Stimulated activated CD8-positive, alpha-beta memory T cell treated with anti-CD3 and anti-CD28 coated beads, Interleukin-2, amount 100 ng/mL, for 1 hour (primary cell): Measurements from ENCODE around the gene FCGR3A.
"Not testable (repeated sequence)": the region's sequence is repeated elsewhere in the genome, so short reads cannot be mapped to it uniquely, and the experiment has no call there.

Source experiments
- DNase-seq, 2 donors: peaks; one replicate each; pipeline ENCODE4 v3.0.0-alpha.2; 2020; ENCODE audit warnings: low read depth in 2 of 2

Gene FCGR3A

GRCh38 chr1:161530671-161531641, 18.7 kb downstream of the FCGR3A start:
- peak; percentile 82 to 88 for DNase-seq

GRCh38 chr1:161530158-161530557, 19.5 kb downstream of the FCGR3A start:
- peak; percentile 39 to 49 for DNase-seq

- not testable (repeated sequence) for DNase-seq
Observed at GRCh38 chr1:161529463-161530104, 20.0 kb downstream of the FCGR3A start.

GRCh38 chr1:161528550-161528949, 21.1 kb downstream of the FCGR3A start:
- not testable (repeated sequence) for DNase-seq

GRCh38 chr1:161525918-161526317, 23.7 kb downstream of the FCGR3A start:
- not testable (repeated sequence) for DNase-seq

GRCh38 chr1:161525321-161525720, 24.3 kb downstream of the FCGR3A start:
- not testable (repeated sequence) for DNase-seq

GRCh38 chr1:161524742-161525291, 24.8 kb downstream of the FCGR3A start:
- not testable (repeated sequence) for DNase-seq

- DNase-seq = peak; percentile 48 to 62
Observed at GRCh38 chr1:161523817-161524741, 25.5 kb downstream of the FCGR3A start, which contains the start of gene HSPA6. TSS of gene HSPA6 (plus strand) at chr1:161524540. CDS start at chr1:161524659, 119 bp downstream.

GRCh38 chr1:161523041-161523816, 26.4 kb downstream of the FCGR3A start:
- not testable (repeated sequence) for DNase-seq

- DNase-seq = not testable (repeated sequence)
Observed at GRCh38 chr1:161513953-161514352, 35.7 kb downstream of the FCGR3A start.

- not testable (repeated sequence) for DNase-seq
Observed at GRCh38 chr1:161513448-161513780, 36.2 kb downstream of the FCGR3A start.

GRCh38 chr1:161512636-161513447, 36.8 kb downstream of the FCGR3A start:
- DNase-seq = not testable (repeated sequence)

- no peak for DNase-seq
Observed at GRCh38 chr1:161511756-161512060, 37.9 kb downstream of the FCGR3A start.

- DNase-seq = no peak
Observed at GRCh38 chr1:161511018-161511755, 38.4 kb downstream of the FCGR3A start.

- DNase-seq = no peak
Observed at GRCh38 chr1:161510477-161510876, 39.1 kb downstream of the FCGR3A start.

- DNase-seq = no peak
Observed at GRCh38 chr1:161506336-161507223, 43.0 kb downstream of the FCGR3A start.

- DNase-seq = no peak
Observed at GRCh38 chr1:161505686-161506085, 43.9 kb downstream of the FCGR3A start.

- DNase-seq = no peak
Observed at GRCh38 chr1:161503394-161503748, 46.2 kb downstream of the FCGR3A start.
